Measurements from ENCODE around the gene CAMK2B.

CAMK2B gene

DNA sequence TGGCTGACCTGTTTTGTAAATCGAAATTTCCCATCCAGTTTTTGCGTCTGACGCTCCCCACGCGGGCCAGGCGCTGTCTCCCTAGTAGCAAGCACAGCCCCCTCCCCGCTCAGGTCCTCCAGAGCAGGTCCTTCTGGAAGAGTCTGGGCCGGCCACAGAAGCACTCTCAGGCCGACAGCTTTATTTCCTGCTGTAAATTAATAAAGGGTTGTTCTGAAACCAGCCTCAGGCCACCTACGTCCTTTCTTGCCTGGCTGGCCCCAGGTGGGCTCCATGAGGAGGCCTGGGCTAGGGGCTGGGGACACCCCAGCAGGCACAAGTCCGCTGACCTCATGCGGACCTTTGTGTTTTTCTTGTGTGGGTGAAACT is 35.2 kb downstream of the CAMK2B start:
- H4K20me1 ChIP-seq (ENCODE audit: insufficient read depth, low read length): no peaks in the 10 kb centered on the region
- no peaks in the 10 kb centered on the region for H3K36me3 ChIP-seq (ENCODE audit: insufficient read depth, low read length)
- H3K4me2 ChIP-seq (ENCODE audit: low read length): no peak overlapping the region
- peaks cover 25% of the 10 kb centered on the region for H3K27me3 ChIP-seq (ENCODE audit: insufficient read depth, low read length)
- H3K27ac ChIP-seq (ENCODE audit: low read depth, low read length, poor library complexity, severe bottlenecking): no peak overlapping the region
- no peaks in the 10 kb centered on the region for H3K9me3 ChIP-seq (ENCODE audit: low read length)
- no peak overlapping the region for H3K4me3 ChIP-seq (ENCODE audit: low read depth, low read length, poor library complexity, severe bottlenecking)
- H3K4me1 ChIP-seq (ENCODE audit: insufficient read depth, low read length, severe bottlenecking): no peaks in the 10 kb centered on the region
- no peaks in the 10 kb centered on the region for H3F3A ChIP-seq (ENCODE audit: insufficient read depth, low read length)
- TF ChIP-seq, protein P1, sequence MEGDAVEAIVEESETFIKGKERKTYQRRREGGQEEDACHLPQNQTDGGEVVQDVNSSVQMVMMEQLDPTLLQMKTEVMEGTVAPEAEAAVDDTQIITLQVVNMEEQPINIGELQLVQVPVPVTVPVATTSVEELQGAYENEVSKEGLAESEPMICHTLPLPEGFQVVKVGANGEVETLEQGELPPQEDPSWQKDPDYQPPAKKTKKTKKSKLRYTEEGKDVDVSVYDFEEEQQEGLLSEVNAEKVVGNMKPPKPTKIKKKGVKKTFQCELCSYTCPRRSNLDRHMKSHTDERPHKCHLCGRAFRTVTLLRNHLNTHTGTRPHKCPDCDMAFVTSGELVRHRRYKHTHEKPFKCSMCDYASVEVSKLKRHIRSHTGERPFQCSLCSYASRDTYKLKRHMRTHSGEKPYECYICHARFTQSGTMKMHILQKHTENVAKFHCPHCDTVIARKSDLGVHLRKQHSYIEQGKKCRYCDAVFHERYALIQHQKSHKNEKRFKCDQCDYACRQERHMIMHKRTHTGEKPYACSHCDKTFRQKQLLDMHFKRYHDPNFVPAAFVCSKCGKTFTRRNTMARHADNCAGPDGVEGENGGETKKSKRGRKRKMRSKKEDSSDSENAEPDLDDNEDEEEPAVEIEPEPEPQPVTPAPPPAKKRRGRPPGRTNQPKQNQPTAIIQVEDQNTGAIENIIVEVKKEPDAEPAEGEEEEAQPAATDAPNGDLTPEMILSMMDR (IDR thresholded peaks at IDR 0.05; ENCODE audit: low read length): no peak
- no peak for TF ChIP-seq EZH2 (IDR thresholded peaks at IDR 0.05; ENCODE audit: borderline replicate concordance, low read length)
- no peak overlapping the region for H3K9ac ChIP-seq (ENCODE audit: low read length)
- H2AFZ ChIP-seq (ENCODE audit: low read length): no peak overlapping the region
- no peaks in the 10 kb centered on the region for H3K79me2 ChIP-seq (ENCODE audit: insufficient read depth, low read length)
- no peaks in the 10 kb centered on the region for H3K9me2 ChIP-seq (ENCODE audit: low read depth, low read length)

DNA sequence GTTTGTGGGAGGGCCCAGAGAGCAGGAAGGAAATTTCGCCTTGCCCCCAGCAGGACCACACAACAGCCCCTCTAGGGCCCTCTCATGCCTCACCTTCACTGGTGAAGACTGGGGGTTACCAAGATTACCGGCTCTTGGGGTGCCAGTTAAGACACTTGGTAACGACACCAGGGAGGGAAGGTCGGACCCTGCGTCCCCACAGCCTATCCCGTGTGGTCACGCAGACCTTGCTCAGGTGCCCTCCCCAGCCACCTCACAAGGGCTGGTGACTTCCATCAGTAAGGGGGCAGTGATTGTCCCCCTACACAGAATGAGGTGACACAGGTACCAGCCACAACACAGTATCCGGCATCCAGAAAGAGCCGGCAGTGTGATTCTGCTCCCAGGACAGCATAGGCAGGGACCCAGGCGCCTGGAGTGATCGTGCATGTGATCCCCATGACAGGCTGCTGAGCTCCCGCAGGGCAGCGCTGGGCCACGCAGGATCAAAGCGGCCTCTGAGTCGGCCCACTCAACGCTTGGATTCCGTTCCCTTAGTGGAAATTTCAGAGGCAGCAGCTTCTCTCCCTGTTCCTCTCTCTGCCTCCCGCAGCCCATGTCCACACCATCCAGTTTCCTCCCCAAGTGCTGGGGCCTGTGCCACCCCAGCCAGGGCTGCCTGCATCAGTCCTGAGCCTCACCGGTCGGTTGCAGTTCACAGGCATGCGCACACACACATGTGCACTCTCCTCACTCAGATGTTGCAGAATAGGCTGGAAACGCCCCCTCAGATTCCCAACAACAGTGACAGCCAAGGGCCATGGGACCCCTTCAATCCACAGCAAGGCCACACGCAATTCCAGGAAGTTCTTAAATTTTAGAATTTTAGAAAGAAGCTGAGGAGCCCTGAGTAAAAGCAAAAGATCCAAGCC is 35.8 kb downstream of the CAMK2B start:
- Histone ChIP-seq H3K27ac (ENCODE audit: low read depth, low read length, poor library complexity, severe bottlenecking) (no peak overlapping the region), H3K9me3 (ENCODE audit: low read length) (no peaks in the 10 kb centered on the region), H3K4me1 (ENCODE audit: insufficient read depth, low read length, severe bottlenecking) (no peaks in the 10 kb centered on the region), H3K9ac (ENCODE audit: low read length) (no peak overlapping the region), H3K4me2 (ENCODE audit: low read length) (no peak overlapping the region), H2AFZ (ENCODE audit: low read length) (no peak overlapping the region), H3K9me2 (ENCODE audit: low read depth, low read length) (no peaks in the 10 kb centered on the region), H3K27me3 (ENCODE audit: insufficient read depth, low read length) (peaks cover 25% of the 10 kb centered on the region), H3F3A (ENCODE audit: insufficient read depth, low read length) (no peaks in the 10 kb centered on the region), H3K79me2 (ENCODE audit: insufficient read depth, low read length) (no peaks in the 10 kb centered on the region), H4K20me1 (ENCODE audit: insufficient read depth, low read length) (no peaks in the 10 kb centered on the region), H3K4me3 (ENCODE audit: low read depth, low read length, poor library complexity, severe bottlenecking) (no peak overlapping the region), H3K36me3 (ENCODE audit: insufficient read depth, low read length) (no peaks in the 10 kb centered on the region)
- TF ChIP-seq EZH2 (IDR thresholded peaks at IDR 0.05; ENCODE audit: borderline replicate concordance, low read length): no peak
- TF ChIP-seq, protein P1 (IDR thresholded peaks at IDR 0.05; ENCODE audit: low read length): no peak

- no peak overlapping the region for H3K9ac ChIP-seq (ENCODE audit: low read length)
- H2AFZ ChIP-seq (ENCODE audit: low read length): no peak overlapping the region
- H4K20me1 ChIP-seq (ENCODE audit: insufficient read depth, low read length): no peaks in the 10 kb centered on the region
- no peaks in the 10 kb centered on the region for H3K79me2 ChIP-seq (ENCODE audit: insufficient read depth, low read length)
- TF ChIP-seq, protein P1 (IDR thresholded peaks at IDR 0.05; ENCODE audit: low read length): no peak
- TF ChIP-seq EZH2 (IDR thresholded peaks at IDR 0.05; ENCODE audit: borderline replicate concordance, low read length): no peak
- no peak overlapping the region for H3K4me2 ChIP-seq (ENCODE audit: low read length)
- H3K4me1 ChIP-seq (ENCODE audit: insufficient read depth, low read length, severe bottlenecking): no peaks in the 10 kb centered on the region
- no peaks in the 10 kb centered on the region for H3K9me2 ChIP-seq (ENCODE audit: low read depth, low read length)
- no peaks in the 10 kb centered on the region for H3K9me3 ChIP-seq (ENCODE audit: low read length)
- no peaks in the 10 kb centered on the region for H3F3A ChIP-seq (ENCODE audit: insufficient read depth, low read length)
- no peak overlapping the region for H3K4me3 ChIP-seq (ENCODE audit: low read depth, low read length, poor library complexity, severe bottlenecking)
- no peak overlapping the region for H3K27ac ChIP-seq (ENCODE audit: low read depth, low read length, poor library complexity, severe bottlenecking)
- peaks cover 24% of the 10 kb centered on the region for H3K27me3 ChIP-seq (ENCODE audit: insufficient read depth, low read length)
- no peaks in the 10 kb centered on the region for H3K36me3 ChIP-seq (ENCODE audit: insufficient read depth, low read length)
Observed at GRCh38 chr7:44288811-44289340, 36.5 kb downstream of the CAMK2B start.
